Endothelial cell of umbilical vein (primary cell): Measurements from ENCODE around the gene NME7. TPM values are rescaled to one million over a fixed set of nuclear protein-coding genes. Genes with fewer than 3 reads are reported as not detected.

Source experiments
- BruUV-seq: library from RNA; stranded (reverse); fragments of 400-500 nt; replicated peaks from 2 replicates; lab custom pipeline; 2021; lab: Mats Ljungman, UMichigan
- CTCF ChIA-PET: fragments of 300-600, 350-600 bp; sonication (Branson Sonifier 250); formaldehyde crosslinking; loops from one replicate; lab custom pipeline; 2021; ENCODE audit warnings: antibody characterized with exemption, inconsistent platforms; lab: Charles Lee
- POLR2A ChIA-PET: fragments of 300-600, 350-600 bp; sonication (Branson Sonifier 250); formaldehyde crosslinking; loops from one replicate; lab custom pipeline; 2021; ENCODE audit warnings: antibody characterized with exemption, inconsistent platforms; lab: Charles Lee
- DNase-seq: peaks from one replicate; pipeline ENCODE4 v3.0.0-alpha.2; 2011; ENCODE audit warnings: low read depth, low spot score
- FAIRE-seq: peaks from 2 replicates; lab custom pipeline; 2011; peaks lifted over from hg19 to GRCh38; lab: Jason Lieb, UNC
- H2AFZ ChIP-seq: 2 replicates; pipeline ENCODE4 v1.6.0; 2012; ENCODE audit warnings: low read depth, low read length, control low read depth, inconsistent platforms
- H3K27ac ChIP-seq: 2 replicates; pipeline ENCODE4 v1.5.1; 2011; ENCODE audit warnings: low read depth, mild to moderate bottlenecking, control low read depth, low read length, moderate library complexity; ENCODE audit not compliant: insufficient read depth
- H3K27me3 ChIP-seq, 2 experiments: 2 replicates each; pipeline versions ENCODE4 v1.6.0 to v1.6.1; 2011; ENCODE audit warnings: low read length in 2 of 2, mixed read lengths in 1 of 2; ENCODE audit not compliant: control insufficient read depth in 2 of 2, insufficient read depth in 2 of 2
- H3K36me3 ChIP-seq, 2 experiments: 2 replicates in 1 of 2; 3 replicates in 1 of 2; pipeline ENCODE4 v1.5.1; 2011; ENCODE audit warnings: low read length in 2 of 2, mild to moderate bottlenecking in 1 of 2, moderate library complexity in 1 of 2; ENCODE audit not compliant: control insufficient read depth in 2 of 2, insufficient read depth in 2 of 2; ENCODE audit errors: extremely low read depth in 1 of 2
- H3K4me1 ChIP-seq: 3 replicates; pipeline ENCODE4 v1.5.1; 2011; ENCODE audit warnings: mild to moderate bottlenecking, low read length; ENCODE audit not compliant: control insufficient read depth, insufficient read depth; ENCODE audit errors: extremely low read depth
- H3K4me2 ChIP-seq: 2 replicates; pipeline ENCODE4 v1.6.1; 2011; ENCODE audit warnings: low read length, control low read depth, mixed read lengths; ENCODE audit not compliant: insufficient read depth
- H3K4me3 ChIP-seq, 3 experiments: fragments of 200-600 bp in 1 of 3; sonication (generic), shearing (Covaris generic) in 1 of 3; replicated peaks in 1 of 3; 2 replicates each; pipeline ENCODE4 v1.5.1; 2011 to 2016; ENCODE audit warnings: control low read depth in 3 of 3, low read length in 3 of 3, mild to moderate bottlenecking in 2 of 3, inconsistent platforms in 1 of 3, low read depth in 1 of 3, moderate library complexity in 1 of 3; ENCODE audit not compliant: insufficient read depth in 1 of 3
- H3K79me2 ChIP-seq: 2 replicates; pipeline ENCODE4 v1.6.0; 2012; ENCODE audit warnings: low read length, inconsistent platforms; ENCODE audit not compliant: control insufficient read depth, insufficient read depth
- H3K9ac ChIP-seq: replicated peaks from 2 replicates; pipeline ENCODE3; 2011; ENCODE audit warnings: low read length, control low read depth; ENCODE audit not compliant: insufficient read depth; ENCODE audit errors: extremely low read depth
- H3K9me1 ChIP-seq: replicated peaks from 3 replicates; pipeline ENCODE4 v1.6.0; 2011; ENCODE audit warnings: mild to moderate bottlenecking, low read length; ENCODE audit not compliant: control insufficient read depth, insufficient read depth; ENCODE audit errors: extremely low read depth
- H3K9me3 ChIP-seq: replicated peaks from 2 replicates; pipeline ENCODE4 v1.5.1; 2012; ENCODE audit warnings: low read length, inconsistent platforms; ENCODE audit not compliant: control insufficient read depth, insufficient read depth
- H4K20me1 ChIP-seq: replicated peaks from 2 replicates; pipeline ENCODE3; 2011; ENCODE audit warnings: mild to moderate bottlenecking, low read length; ENCODE audit not compliant: control insufficient read depth, insufficient read depth; ENCODE audit errors: extremely low read depth
- EZH2 ChIP-seq: IDR thresholded peaks from 2 replicates; pipeline ENCODE4 v1.6.1; 2012; ENCODE audit warnings: borderline replicate concordance, low read depth, mild to moderate bottlenecking, moderate library complexity, low read length, inconsistent platforms; ENCODE audit not compliant: severe bottlenecking
- FOS ChIP-seq: IDR thresholded peaks from 2 replicates; pipeline ENCODE4 v1.6.1; 2011; ENCODE audit warnings: mild to moderate bottlenecking, low read length, moderate library complexity, borderline replicate concordance; ENCODE audit not compliant: insufficient read depth
- GATA2 ChIP-seq: IDR thresholded peaks from 2 replicates; pipeline ENCODE4 v1.7.0; 2011; ENCODE audit warnings: low read depth, mild to moderate bottlenecking, moderate library complexity, mixed read lengths, low read length; ENCODE audit not compliant: insufficient read length, insufficient read depth
- JUN ChIP-seq: IDR thresholded peaks from 2 replicates; pipeline ENCODE4 v1.6.1; 2011; ENCODE audit warnings: borderline replicate concordance, low read depth; ENCODE audit not compliant: insufficient read length, insufficient read depth
- MYC ChIP-seq: IDR thresholded peaks from one replicate; pipeline ENCODE4 v1.6.1; 2011; ENCODE audit warnings: mild to moderate bottlenecking, low read depth, low read length
- POLR2A ChIP-seq: IDR thresholded peaks from 2 replicates; pipeline ENCODE4 v1.6.1; 2012; ENCODE audit warnings: low read depth, mild to moderate bottlenecking, control low read depth, low read length
- dilution Hi-C: fragments of 300-500 bp; cut with MboI; formaldehyde crosslinking; loops from one replicate; pipeline ENCODE4 v1.15.0; 2019; ENCODE audit warnings: low sequenced_read_pairs; ENCODE audit not compliant: extremely low pct_ligation_motif_present
- intact Hi-C: fragments of 100-400 bp; cut with micrococcal nuclease; formaldehyde crosslinking; loops from one replicate; pipeline ENCODE4 v1.10.0; 2022
- polyA plus RNA-seq, 4 experiments: library from polyadenylated mRNA; depleted of rRNA in 3 of 4; stranded (reverse) in 3 of 4; unstranded in 1 of 4; fragments of >200 nt; gene quantifications; 2 replicates each; pipeline versions ENCODE4 v1.2.1 to v1.2.3, GENCODE V29; 2011 to 2012; ENCODE audit warnings: missing spikeins in 1 of 4
- total RNA-seq: library from RNA; stranded (reverse); gene quantifications from 2 replicates; pipeline ENCODE4 v1.2.3, GENCODE V29; 2021
- TF ChIP-seq, protein P1 (sequence below): IDR thresholded peaks from 2 replicates; pipeline ENCODE4 v1.6.1; 2011; ENCODE audit not compliant: insufficient read depth, insufficient read length
- TF ChIP-seq, protein P2 (sequence below), 2 donors: IDR thresholded peaks; 1 replicate in 1 of 2; 2 replicates in 1 of 2; pipeline ENCODE4 v1.5.1; 2011; ENCODE audit warnings: low read length in 2 of 2, mild to moderate bottlenecking in 2 of 2, moderate library complexity in 2 of 2, control low read depth in 1 of 2, inconsistent platforms in 1 of 2, low read depth in 1 of 2; ENCODE audit not compliant: insufficient read depth in 1 of 2; ENCODE audit errors: extremely low read depth in 1 of 2

Gene NME7
- total and polyA plus RNA-seq, 2 donors (not counting 3 experiments of a cell fraction or from before 2014, with no cell fraction given), result 16.5 to 25.3 TPM

DNA sequence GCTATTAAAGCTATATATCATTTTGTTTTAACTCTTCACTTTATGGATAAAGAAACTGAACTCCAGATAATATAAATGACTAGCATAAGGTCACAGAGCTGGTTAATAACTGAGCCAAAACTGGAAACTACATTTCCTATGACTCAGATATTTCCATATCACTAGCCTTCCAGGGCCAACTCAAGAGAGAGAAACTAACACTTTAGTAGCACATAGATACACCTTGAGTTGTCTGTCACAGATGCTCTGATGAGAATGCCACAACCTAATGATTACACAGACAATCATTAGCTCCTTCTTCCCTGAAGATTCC is 40.7 kb downstream of the NME7 start:
- Histone ChIP-seq H3K9me1 (no peaks in the 10 kb centered on the region), H4K20me1 (no peaks in the 10 kb centered on the region), H3K4me2 (peak overlapping the region; percentile 71), H3K27me3 (no peaks in the 10 kb centered on the region), H3K36me3 (no peaks in the 10 kb centered on the region), H3K79me2 (peaks cover 6% of the 10 kb centered on the region), H3K4me1 (peaks cover 17% of the 10 kb centered on the region), H2AFZ (no peak overlapping the region), H3K9ac (no peak overlapping the region), H3K27ac (peak overlapping the region; percentile 23), H3K9me3 (no peaks in the 10 kb centered on the region), H3K4me3 (peak overlapping the region in 1 of 3 experiments; percentile 19)
- DNase-seq, result peak; percentile 83
- no peak for TF ChIP-seq GATA2
- TF ChIP-seq, protein P1, sequence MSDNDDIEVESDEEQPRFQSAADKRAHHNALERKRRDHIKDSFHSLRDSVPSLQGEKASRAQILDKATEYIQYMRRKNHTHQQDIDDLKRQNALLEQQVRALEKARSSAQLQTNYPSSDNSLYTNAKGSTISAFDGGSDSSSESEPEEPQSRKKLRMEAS, result no peak
- TF ChIP-seq POLR2A, result no peak
- TF ChIP-seq FOS, result peak; percentile 75
- TF ChIP-seq JUN, result peak; percentile 70
- peak; percentile 75 for FAIRE-seq
- dilution Hi-C loops (no loop called here), intact Hi-C loops (loop anchor here (5.0 kb wide), 1 partner anchor 220 kb away; the partner anchor contains the start of gene ATP1B1)
- ChIA-PET CTCF (interaction anchor here (0.9 to 2.2 kb wide), 6 partner anchors 17 to 724 kb away, joined by 3 to 21 read pairs (median 4); no protein-coding TSS in a partner anchor), POLR2A (no interaction called here)
- BruUV-seq, result no TSS peak

DNA sequence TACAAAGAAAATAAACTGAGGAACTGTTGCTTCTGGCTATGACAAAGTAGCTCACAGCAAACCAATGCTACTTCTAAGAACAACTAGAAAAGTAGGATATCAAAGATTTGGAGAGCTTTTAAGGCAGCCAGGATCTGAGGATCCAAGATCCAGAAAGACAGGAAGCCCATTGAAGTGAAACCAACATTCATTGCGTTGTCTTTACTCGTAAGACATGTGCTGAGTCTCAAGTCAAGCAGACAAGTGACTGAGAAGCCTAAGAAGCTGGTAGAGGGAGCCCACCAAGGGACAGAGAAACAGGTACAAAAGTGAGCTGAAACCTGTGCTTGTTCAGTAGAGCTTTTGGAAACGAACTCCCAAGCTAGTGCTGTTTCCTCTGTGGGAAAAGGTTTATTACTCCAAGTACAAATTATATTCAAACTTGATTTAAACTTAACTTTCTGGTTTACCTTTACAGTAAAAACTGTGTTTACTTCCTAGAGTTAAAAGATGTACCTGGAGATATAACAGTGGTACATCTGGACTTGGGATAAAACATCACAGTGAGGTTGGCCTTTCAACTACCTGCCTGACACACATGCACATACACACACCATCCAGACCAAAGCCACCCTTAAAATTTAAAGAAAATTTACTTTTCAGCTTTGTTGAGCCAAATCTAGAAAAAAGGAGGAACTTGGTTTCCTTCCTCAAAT is 41.2 kb downstream of the NME7 start:
- intact Hi-C loops, result loop anchor here (5.0 kb wide), 1 partner anchor 219 kb away; the partner anchor contains the start of gene ATP1B1
- Histone ChIP-seq H4K20me1 (no peaks in the 10 kb centered on the region), H3K27me3 (no peaks in the 10 kb centered on the region), H2AFZ (peak overlapping the region; percentile 15), H3K4me2 (peak overlapping the region; percentile 71), H3K9me3 (no peaks in the 10 kb centered on the region), H3K79me2 (peaks cover 6% of the 10 kb centered on the region), H3K36me3 (no peaks in the 10 kb centered on the region), H3K9me1 (no peaks in the 10 kb centered on the region), H3K4me3 (peak overlapping the region in 1 of 3 experiments; percentile 19), H3K9ac (no peak overlapping the region), H3K4me1 (peaks cover 17% of the 10 kb centered on the region), H3K27ac (peak overlapping the region; percentile 29)
- TF ChIP-seq FOS, result no peak
- no peak for TF ChIP-seq MYC
- no peak for TF ChIP-seq POLR2A
- TF ChIP-seq EZH2, result no peak
- TF ChIP-seq, protein P1, result no peak
- no peak for TF ChIP-seq GATA2
- TF ChIP-seq, protein P2, sequence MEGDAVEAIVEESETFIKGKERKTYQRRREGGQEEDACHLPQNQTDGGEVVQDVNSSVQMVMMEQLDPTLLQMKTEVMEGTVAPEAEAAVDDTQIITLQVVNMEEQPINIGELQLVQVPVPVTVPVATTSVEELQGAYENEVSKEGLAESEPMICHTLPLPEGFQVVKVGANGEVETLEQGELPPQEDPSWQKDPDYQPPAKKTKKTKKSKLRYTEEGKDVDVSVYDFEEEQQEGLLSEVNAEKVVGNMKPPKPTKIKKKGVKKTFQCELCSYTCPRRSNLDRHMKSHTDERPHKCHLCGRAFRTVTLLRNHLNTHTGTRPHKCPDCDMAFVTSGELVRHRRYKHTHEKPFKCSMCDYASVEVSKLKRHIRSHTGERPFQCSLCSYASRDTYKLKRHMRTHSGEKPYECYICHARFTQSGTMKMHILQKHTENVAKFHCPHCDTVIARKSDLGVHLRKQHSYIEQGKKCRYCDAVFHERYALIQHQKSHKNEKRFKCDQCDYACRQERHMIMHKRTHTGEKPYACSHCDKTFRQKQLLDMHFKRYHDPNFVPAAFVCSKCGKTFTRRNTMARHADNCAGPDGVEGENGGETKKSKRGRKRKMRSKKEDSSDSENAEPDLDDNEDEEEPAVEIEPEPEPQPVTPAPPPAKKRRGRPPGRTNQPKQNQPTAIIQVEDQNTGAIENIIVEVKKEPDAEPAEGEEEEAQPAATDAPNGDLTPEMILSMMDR (IDR thresholded peaks at IDR 0.05; ENCODE audit: extremely low read depth in 1 of 2, insufficient read depth in 1 of 2, low read depth in 1 of 2, low read length in 2 of 2), result no peak
- POLR2A ChIA-PET, result no interaction called here
- FAIRE-seq, result no peak
- dilution Hi-C loops, result no loop called here
- CTCF ChIA-PET, result interaction anchor here (0.9 to 2.2 kb wide), 6 partner anchors 16 to 723 kb away, joined by 3 to 21 read pairs (median 4); no protein-coding TSS in a partner anchor
- DNase-seq, result no peak
- BruUV-seq, result no TSS peak
